ENCODE results near the gene WDR36.
"Not testable (repeated sequence)": the region's sequence is repeated elsewhere in the genome, so short reads cannot be mapped to it uniquely, and the experiment has no call there.

WDR36 gene

GRCh38 chr5:111138096-111138495, 45.9 kb downstream of the WDR36 start:
- DNase-seq (ENCODE audit: low read depth), result no peak

GRCh38 chr5:111141471-111141870, 49.3 kb downstream of the WDR36 start:
- DNase-seq (ENCODE audit: low read depth), result not testable (repeated sequence)

DNA sequence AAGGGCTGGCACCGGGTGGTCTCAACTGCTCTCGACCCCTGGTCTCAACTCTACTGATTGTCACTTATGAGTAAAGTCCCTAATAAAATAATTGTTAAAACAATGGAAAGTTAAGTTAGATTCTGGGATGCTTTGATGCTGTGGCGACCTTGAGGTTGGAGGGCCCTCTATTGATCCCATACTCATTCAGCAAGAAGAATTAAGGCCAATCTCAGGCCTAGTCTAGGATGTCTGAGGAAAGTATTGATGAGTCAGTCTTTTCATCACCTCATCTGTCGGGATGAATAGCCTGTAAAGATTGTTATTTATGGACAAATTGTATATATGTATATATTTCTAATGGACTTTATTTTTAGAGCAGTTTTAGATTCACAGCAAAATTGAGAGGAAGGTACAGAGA, 50.8 kb downstream of the WDR36 start:
- DNase-seq (ENCODE audit: low read depth), result no peak

DNA sequence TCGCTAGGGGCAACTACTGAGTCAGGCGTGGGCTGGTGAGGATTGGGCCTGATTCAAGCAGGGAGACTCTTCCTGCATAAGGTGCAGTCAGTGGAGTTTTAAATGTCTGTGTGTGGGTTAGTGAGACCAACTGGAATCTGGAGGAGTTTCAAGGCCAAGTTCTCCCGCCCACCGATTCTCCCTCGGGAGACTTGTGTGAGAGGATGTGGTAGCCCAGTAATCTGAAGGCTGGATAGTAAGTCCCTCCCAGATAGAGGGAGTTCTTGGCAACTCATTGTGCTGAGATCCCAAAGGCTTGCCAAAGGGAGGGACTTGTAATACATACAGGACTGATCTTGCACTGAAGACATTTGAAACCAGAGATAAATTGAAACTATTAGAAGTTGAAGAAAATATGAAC, 51.8 kb downstream of the WDR36 start:
- DNase-seq (ENCODE audit: low read depth), result no peak

DNA sequence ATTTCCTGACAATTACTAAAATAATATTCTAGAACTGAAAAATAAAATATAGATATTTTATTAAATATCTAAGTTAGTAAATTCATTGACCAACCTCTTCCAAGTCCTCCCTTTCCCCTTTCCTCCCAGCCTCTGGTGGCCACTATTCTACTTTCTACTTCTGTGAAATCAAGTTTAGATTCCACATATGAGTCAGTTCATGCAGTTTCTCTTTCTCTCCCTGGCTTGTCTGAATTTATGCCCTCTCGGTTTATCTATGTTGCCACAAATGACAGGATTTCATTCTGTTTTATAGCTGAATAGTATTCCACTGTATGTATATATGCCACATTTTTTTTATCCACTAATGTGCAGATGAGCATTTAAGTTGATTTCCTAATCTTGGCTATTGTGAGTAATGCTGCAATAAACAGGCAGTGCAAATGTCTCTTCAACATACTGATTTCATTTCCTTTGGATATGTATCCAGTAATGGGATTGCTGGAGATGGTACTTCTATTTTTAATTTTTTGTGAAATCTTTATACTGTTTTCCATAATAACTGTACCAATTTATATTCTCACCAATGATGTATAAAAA, 52.3 kb downstream of the WDR36 start:
- no peak for DNase-seq (ENCODE audit: low read depth)

DNA sequence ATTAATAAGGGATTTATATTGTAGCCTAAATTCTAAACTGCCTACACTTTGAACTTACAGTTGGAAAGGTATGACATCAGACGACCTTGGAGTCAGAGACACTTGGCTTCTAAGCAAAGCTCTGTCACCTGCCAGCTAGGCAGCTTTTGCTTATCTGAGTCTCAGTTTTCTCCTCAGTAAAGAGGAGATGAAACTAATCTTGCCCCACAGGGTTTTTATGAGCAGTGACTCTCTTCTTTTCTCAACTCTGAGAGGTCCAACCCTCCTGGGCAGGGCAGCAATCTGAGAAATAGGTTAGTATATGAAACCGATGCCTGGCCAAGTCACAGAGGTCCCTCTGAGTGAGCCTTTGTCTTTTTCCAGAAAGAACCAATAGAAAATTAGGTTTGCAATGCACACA, 53.9 kb downstream of the WDR36 start:
- DNase-seq (ENCODE audit: low read depth), result no peak

- DNase-seq (ENCODE audit: low read depth), result no peak
Measured at GRCh38 chr5:111147502-111147901, 55.4 kb downstream of the WDR36 start.

- no peak for DNase-seq (ENCODE audit: low read depth)
Measured at GRCh38 chr5:111151998-111152397, 59.9 kb downstream of the WDR36 start.

GRCh38 chr5:111153483-111153882, 61.3 kb downstream of the WDR36 start:
- DNase-seq (ENCODE audit: low read depth), result no peak

DNA sequence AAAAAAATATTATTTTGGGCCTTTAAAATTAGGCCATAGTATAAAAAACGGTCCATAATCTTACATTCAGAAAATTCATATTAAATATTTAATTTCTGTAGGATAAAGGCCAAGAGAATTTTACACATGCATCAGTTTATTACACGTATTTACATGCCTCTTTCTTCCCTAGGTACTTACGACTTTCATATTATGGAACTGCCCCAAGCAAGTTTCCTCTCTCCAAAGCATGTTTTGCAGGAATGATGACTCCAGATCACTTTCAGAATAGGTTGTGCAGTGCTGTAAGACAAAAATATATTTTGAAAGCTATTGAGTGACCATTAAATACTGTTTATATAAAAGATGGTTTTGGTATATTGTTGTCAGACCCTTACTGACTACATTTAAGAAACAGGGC, 61.8 kb downstream of the WDR36 start:
- no peak for DNase-seq (ENCODE audit: low read depth)

DNA sequence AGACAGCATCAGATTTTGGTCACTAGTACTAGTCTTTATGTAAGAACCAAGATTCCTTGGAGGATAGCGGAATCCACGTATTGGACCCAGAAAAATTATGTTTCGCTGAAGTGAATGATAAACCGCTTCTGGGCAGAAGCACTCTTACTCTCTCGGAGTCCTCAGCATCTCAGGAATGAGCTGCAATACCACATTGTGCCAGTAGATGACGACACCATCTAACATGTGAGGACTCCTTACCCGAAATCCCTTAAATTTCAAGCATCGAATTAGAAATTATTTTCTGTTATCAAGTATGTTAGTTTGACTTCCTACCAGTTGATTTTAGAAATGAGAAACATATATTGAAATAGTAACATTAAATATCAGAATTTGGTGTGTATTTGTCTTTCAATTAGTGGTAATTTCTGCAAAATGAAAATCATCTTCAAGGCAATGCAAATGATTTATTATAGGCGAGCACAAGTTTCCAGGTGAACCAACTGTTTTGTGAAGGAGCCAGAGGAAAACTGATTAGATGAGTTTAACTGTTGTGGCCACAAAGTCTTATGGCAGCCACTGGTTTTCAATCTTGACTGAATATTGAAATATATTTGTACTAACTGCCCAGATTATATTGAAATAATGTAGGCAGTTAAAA, 66.1 kb downstream of the WDR36 start:
- DNase-seq (ENCODE audit: low read depth), result peak; percentile 79

DNA sequence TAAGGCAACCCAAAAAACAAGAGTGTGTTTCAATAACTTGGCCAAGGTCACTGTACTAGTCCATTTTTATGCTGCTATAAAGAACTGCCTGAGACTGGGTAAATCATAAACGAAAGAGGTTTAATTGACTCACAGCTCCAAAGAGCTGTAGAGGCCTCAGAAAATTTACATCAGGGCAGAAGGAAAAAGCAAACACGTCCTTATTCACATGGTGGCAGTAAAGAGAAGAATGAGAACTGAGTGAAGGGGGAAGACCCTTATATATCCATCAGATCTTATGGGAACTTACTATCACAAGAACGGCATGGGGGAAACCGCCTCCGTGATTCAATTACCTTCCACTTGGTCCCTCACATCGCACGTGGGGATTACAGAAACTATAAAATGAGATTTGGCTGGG, 67.7 kb downstream of the WDR36 start:
- DNase-seq (ENCODE audit: low read depth), result no peak

GRCh38 chr5:111163000-111163399, 70.9 kb downstream of the WDR36 start:
- no peak for DNase-seq (ENCODE audit: low read depth)

DNA sequence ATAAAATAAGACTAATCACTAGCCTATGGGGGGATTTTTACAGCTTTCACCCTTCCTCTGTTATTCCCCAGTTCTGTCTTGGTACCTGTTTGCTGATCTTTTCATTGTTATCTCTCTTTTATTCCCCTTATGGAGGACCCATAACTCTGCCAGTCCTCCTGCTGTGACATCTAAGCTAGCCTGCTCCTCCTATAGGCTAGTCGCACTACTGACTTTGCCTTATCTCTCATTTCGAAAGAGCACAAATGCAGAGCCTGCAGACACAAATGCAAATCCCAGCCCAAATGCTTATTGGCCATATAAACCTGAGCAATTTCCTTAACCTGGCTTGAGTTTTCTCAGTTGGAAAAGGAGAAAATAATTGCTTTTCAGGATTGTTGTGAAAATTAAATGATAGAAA, 72.9 kb downstream of the WDR36 start:
- DNase-seq (ENCODE audit: low read depth), result no peak

GRCh38 chr5:111167551-111167950, 75.4 kb downstream of the WDR36 start:
- DNase-seq (ENCODE audit: low read depth), result no peak

GRCh38 chr5:111168608-111169007, 76.5 kb downstream of the WDR36 start:
- DNase-seq (ENCODE audit: low read depth), result no peak

GRCh38 chr5:111169269-111169668, 77.1 kb downstream of the WDR36 start:
- no peak for DNase-seq (ENCODE audit: low read depth)

DNA sequence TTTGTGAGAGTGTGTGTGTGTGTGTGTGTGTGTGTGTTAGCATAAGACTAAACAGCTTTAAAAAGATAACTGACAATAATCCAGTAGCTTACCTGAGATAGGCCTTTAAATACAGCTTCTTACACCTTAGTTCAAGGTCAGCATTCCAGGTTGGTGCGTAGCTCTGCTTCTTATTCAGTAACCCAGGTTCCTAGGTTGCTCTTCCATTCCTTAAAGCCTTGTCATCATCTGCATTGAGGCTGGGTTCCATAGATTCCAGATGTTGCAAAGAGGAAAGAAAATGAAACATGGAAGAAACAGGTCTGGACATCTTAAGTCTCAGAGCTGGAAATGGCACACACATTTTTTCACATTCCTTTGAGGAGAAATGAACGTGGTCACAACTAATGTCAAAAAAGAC, 78.1 kb downstream of the WDR36 start:
- DNase-seq (ENCODE audit: low read depth), result no peak

DNA sequence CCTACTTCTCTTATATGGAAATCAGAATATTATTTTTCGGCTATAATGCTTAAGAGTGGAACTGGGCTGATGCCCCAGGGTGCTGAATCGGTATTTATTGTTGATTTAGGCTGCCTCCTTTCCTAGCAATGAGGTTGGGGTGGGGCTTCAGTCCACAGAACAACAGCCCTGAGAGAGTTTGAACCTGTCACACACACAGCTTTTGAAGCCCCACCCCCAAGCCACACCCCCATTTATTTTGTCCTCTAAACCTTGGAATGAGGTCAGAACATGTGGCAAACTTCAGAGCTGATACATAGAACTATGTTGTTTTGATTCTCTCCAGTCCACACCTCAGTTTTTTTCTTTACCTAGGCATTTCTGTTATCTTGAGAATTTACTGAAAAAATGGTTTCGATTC, 80.4 kb downstream of the WDR36 start:
- DNase-seq (ENCODE audit: low read depth), result no peak

DNA sequence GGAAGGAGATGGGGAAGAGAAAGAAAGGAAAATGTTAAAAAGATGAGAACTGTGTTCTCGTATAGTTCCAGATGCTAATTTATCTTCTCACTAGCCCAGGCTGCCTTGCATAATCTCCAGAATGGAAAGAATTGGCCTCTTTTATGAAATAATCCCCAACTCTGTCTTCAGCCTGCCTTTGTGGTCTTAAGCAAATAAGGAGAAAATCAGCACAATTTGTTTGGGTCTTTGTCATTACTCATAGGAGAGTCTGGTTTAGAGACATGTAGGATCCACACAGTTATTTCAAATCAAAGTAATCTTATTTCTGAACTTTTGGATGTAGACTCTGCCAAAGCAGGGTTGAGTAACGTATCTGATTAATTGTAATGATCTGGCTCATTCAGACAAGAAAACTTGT, 81.3 kb downstream of the WDR36 start:
- DNase-seq (ENCODE audit: low read depth), result no peak
